NCI-H1694 treated with DMSO at 0.1 percent for 48 hours (cell line): ENCODE measurements around the gene APEH.
"Not testable (repeated sequence)": the region's sequence is repeated elsewhere in the genome, so short reads cannot be mapped to it uniquely, and the experiment has no call there.

Experiments used
- DNase-seq: peaks from one replicate; lab custom pipeline; 2025; lab: John Stamatoyannopoulos, UW

The APEH gene

DNA sequence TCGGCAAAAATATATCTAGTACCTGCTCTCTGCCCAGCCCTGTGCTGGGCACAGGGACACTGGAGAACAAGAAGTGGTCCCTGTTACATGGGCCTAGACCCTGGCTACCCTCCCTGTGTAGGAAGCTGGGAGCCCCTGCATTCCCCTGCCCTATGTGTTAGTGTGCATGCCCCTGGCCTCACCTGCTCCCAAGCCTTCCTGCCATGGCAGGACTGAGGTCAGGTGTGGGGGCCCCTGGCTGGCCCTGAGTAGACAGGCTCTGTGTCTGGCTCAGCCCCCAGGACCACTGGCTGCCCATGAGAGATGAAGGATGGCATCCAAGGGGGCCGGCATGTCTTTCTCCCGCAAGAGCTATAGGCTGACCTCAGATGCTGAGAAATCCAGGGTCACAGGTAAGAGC, 16.7 kb downstream of the APEH start:
- DNase-seq = not testable (repeated sequence)

DNA sequence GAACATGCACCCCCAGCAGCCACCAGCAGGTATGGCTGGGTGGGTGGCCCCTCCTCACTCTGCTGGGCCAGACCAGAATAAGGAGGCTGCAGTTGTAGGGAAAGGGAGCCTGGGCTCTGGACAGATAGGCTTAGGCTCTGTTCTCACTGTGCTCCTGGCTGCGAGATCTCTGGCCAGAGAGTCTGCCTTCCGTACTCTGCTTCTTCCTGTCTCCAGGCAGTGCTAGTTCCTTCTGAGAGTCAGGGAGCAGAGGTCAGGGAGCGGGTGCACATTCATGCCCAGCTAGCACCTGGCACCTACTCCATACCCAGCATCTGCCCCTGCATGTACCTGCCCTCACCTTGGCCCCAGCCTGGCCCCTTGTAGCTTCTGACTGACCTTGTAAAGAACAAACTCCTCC, 17.3 kb downstream of the APEH start:
- DNase-seq = not testable (repeated sequence)

DNA sequence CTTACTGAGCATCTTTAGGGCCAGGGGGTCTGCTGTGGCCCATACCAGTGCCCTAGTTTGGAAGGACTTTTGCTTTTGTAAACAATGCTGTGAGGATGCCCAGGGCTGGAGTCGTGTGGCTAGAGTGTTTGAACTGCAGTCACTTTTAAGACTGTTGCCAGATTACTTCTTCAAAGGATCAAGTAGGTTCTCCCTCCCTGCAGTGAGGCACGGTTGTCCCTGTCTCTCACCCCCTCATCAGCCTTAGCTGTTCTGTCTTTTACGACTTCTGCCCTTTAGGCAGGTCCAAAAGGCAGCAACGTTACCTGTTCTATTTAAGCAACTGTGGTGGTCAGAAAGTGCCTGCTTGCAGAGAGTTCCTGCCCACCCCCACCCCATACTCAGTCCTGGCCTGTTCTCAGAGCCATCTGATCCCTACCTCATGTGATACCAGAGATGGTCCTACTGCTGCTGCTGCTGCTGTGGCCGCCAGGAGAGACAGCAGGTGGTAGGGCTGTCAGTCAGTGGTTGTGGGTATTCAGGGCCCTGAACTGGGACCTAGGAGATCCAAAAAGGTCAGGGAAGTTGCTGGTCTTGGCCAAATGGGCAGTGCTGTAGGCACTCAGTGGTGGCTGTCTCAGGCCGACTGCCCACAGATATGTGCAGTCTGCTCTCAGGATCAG, 20.4 kb downstream of the APEH start:
- not testable (repeated sequence) for DNase-seq

- DNase-seq = not testable (repeated sequence)
These were observed 21.3 kb downstream of the APEH start for GRCh38 chr3:49695350-49696015.

DNA sequence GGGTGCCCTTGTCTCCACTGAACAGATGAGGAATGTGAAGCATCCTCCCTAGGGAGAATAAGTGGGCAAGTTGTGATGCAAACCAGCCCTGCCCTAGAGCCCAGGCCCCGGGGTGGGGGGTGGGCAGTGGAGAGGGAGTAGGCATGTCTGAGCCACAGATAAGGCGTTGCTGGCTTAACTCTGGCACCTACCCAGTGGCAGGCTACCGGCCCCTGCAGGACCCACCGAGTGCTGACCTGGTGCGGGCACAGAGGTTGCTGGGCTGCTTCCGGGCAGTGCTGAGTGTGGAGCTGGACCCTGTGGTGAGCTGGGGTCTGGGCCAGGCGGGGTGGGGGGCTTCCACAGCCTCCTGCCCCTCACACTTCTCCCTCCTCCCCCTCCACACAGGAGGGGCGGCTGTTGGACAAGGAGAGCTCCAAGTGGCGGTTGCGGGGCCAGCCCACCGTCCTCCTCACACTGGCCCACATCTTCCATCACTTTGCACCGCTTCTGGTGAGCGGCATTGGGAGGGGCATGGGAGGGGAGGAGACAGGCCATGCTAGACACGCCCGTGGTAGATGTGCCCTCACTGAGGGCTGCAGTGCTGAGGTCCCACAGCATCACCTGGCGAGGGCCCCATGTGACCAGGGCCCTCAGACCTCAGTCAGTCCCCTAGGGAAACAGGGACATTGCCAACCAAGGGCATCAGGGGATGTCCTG, 25.3 kb downstream of the APEH start:
- no peak for DNase-seq

DNA sequence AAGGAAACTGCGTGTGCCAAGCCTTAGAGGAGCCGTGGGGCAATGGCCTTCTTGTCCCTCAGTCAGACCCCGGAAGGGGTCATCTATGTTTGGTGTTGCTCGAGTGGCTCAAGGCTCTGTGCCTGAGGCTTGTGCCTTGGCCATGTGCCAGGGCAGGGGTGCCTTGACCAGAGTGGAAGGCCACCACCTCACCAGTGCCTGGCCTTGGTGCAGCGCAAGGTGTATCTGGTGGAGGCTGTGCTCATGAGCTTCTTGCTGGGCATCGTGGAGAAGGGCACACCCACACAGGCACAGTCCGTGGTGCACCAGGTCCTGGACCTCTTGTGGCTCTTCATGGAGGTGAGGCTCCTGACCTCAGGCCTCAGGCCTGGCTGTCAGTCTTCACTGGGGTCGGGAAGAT, 25.9 kb downstream of the APEH start:
- no peak for DNase-seq

- DNase-seq = no peak
These were observed 26.4 kb downstream of the APEH start for GRCh38 chr3:49700453-49701128.

DNA sequence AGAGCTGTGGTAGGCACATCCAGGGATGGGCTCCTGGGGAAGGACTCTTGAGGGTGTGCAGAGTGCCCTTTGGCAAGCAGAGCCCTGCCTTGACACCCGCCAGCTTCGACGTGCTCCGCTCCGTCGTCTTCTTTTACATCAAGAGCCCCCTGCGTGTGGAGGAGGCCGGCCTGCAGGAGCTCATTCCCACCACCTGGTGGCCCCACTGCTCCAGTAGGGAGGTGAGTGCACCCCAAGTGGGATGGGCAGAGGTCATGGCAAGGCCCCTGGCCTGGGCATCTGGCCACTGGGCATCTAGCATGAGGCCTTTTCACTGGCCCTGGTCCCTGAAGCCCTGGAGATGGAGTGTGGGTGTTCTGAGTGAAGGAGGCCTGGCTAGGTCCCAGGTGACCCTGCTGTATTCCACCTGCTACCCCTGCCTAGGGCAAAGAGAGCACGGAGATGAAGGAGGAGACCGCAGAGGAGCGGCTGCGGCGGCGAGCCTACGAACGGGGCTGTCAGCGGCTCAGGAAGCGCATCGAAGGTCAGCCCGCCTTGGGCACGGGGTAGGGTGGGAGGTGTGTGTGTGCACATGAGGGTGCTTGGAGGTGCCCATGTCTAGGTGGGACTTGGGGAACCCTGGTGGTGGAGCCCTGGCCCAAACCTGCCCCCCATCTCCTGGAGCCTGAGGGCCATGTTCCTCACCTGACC, 27.4 kb downstream of the APEH start:
- DNase-seq = no peak

DNA sequence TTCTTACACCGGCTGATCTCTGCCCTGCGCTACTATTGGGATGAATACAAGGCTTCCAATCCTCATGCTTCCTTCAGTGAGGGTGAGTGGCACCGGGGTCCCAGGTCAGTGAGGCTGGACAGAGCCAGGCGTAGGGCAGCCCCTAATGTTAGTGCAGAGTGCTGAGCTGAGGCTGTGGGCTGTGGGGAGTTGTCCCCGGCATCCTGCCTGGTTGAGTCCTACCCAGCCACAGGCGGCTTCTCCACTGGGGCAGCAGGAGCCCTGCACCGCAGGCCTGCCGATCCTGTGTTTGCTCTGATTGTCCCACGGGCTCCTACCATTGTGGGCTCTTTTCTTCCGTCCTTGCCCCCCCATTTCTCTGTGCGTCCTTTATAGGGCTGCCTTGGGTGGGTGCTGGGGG, 28.5 kb downstream of the APEH start:
- DNase-seq = no peak

- peak; percentile 36 for DNase-seq
These were observed 29.3 kb downstream of the APEH start for GRCh38 chr3:49703443-49703927.

DNA sequence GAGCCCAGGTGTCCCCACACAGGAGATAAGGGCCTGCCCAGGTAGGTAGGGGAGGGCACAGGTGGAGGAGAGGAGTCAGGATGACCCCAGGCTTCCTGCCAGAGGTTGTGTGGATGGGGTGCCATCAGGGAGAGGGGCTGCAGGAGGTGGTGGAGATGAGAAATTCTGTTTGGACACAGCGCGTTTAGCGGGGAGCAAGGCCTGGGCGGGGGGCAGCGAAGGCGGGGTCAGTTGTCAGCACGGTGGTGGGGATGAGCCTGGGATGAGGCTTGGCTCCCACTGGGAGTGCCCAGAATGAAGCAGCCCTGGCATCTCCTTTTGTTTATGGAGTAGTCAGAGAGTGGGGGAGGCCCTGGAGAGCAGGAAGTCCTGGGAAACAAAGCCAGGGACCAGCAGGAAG, 29.8 kb downstream of the APEH start:
- DNase-seq = no peak

- DNase-seq = no peak
These were observed 30.5 kb downstream of the APEH start for GRCh38 chr3:49704629-49705028.

GRCh38 chr3:49705390-49705960, 31.3 kb downstream of the APEH start:
- no peak for DNase-seq

GRCh38 chr3:49706456-49707112, 32.4 kb downstream of the APEH start:
- no peak for DNase-seq

GRCh38 chr3:49707113-49707480, 32.9 kb downstream of the APEH start:
- peak; percentile 11 for DNase-seq

DNA sequence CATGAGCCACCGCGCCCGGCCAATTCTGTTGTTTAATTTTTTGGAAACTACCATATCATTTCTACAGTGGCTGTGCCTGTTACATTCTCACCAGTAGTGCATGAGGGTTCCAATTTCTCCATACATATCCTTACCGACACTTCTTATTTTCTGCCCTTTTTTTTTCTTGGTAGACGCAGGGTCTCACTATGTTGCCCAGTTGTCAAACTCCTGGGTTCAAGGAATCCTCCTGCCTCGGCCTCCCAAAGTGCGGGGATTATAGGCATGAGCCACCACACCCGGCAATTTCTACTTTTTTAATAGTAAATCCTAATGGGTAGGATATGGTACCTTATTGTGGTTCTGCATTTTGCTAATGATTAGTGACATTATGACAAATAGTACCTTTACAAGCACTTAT, 35.7 kb downstream of the APEH start:
- no peak for DNase-seq

GRCh38 chr3:49711489-49711888, 37.3 kb downstream of the APEH start:
- DNase-seq = no peak

- no peak for DNase-seq
These were observed 38.0 kb downstream of the APEH start for GRCh38 chr3:49712166-49712565.

GRCh38 chr3:49712631-49713317, 38.6 kb downstream of the APEH start:
- no peak for DNase-seq

GRCh38 chr3:49713336-49714105, 39.4 kb downstream of the APEH start:
- DNase-seq = no peak
